GF-D8 (cell line): ENCODE data around the gene TEKT2.

ENCODE experiments used
- DNase-seq: peaks from one replicate; lab custom pipeline; 2025; lab: John Stamatoyannopoulos, UW

The TEKT2 gene

DNA sequence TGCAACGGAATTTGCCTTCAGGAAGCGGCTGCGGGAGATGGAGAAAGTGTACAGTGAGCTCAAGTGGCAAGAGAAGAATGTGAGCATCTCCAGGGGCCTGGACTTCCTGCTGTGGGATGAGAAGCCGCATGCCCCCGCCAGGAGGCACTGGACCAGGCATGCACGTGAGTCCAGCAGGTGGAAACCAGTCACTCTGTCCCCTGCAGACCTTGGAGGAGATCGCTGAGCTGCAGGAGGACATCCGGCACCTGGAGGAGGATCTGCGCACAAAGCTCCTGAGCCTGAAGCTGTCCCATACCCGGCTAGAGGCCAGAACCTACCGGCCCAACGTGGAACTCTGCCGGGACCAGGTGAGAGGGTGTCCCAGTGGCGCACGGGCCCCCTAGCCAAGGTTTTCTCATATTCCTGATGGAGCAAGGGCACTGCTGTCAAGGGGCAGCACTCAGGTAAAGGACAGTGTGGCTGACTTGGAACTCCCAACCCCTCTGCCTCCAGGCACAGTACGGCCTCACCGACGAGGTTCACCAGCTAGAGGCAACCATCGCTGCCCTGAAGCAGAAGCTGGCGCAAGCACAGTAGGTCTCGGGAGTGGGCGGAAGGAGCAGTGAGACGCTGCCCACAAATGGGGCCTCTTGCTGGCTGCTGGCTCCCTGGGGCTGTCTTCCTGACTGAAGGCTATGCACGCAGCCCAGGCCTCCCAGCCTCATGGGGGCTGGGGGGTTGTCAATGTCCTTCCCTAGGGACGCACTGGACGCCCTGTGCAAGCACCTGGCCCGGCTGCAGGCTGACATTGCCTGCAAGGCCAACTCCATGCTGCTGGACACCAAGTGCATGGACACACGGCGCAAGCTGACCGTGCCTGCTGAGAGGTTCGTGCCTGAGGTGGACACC lies 3.6 kb downstream of the TEKT2 start:
- no peak for DNase-seq

DNA sequence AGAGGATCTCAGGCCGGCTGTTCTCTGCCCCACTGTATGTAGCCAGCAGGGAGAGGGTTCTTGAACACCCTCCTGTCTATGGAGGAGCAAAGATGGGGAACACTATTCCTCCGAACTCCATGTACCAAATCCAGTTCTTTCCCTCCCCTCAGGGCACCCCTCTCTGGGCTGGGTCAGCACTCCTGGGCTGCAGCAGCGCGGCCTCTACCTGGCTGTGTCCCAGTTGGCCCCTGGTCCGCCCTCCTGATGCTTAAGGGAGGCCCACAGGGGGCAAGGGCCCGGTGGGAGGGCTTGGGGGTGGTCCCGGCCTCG lies 4.3 kb downstream of the TEKT2 start:
- DNase-seq = no peak

GRCh38 chr1:36088577-36089392 lies 4.9 kb downstream of the TEKT2 start, which contains the start of gene ADPRS:
TSS of gene ADPRS (plus strand) at chr1:36088892. CDS start at chr1:36088905, 13 bp downstream.
- DNase-seq = peak; percentile 52

- DNase-seq = no peak
Observed at GRCh38 chr1:36089393-36090121, 5.7 kb downstream of the TEKT2 start.

GRCh38 chr1:36091141-36091540 lies 7.2 kb downstream of the TEKT2 start:
- no peak for DNase-seq

GRCh38 chr1:36091698-36092097 lies 7.8 kb downstream of the TEKT2 start:
- DNase-seq = no peak

- no peak for DNase-seq
Observed at GRCh38 chr1:36092166-36092797, 8.4 kb downstream of the TEKT2 start.

DNA sequence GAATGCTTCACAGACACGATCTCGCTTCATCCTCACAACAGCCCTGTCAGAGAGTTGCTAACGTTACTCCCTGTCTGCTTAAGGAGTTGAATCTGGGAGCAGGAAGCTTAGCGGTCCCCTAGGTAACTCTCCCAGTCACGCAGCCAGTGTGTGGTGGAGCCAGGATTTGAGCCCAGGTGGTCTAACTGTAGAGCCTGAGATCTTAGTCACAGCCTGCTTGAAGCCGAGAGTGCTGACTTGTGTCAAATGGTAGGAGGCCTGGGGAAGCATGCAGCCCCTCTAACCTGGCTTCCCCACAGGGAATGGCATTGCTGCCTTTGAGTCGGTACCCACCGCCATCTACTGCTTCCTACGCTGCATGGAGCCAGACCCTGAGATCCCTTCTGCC lies 8.9 kb downstream of the TEKT2 start:
- no peak for DNase-seq

GRCh38 chr1:36093226-36093625 lies 9.3 kb downstream of the TEKT2 start:
- no peak for DNase-seq

DNA sequence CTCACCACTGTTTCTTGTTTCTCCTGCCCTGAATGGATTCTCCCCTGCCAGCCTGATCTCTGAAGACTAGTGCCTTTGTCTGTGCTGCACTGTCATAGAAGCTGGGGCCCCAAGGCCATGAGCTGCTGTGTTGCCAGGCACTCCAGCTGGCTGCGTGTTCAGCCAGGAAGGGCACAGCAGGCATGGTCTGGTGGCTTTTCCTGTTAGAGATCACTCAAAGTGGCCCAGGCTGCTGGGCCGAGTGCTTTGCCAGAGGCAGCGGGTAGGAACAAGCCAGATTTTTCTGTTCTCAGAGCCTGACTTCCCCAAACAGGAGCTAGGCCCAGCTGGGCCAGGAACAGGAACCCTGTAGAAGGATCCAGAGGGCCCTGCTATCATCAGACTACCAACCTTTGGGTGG lies 10.0 kb downstream of the TEKT2 start:
- DNase-seq = no peak

- no peak for DNase-seq
Observed at GRCh38 chr1:36094621-36095061, 10.7 kb downstream of the TEKT2 start.

GRCh38 chr1:36095760-36096405 lies 12.0 kb downstream of the TEKT2 start:
- DNase-seq = no peak

GRCh38 chr1:36096500-36097432 lies 12.9 kb downstream of the TEKT2 start:
- no peak for DNase-seq

GRCh38 chr1:36097693-36098585 lies 14.0 kb downstream of the TEKT2 start:
- DNase-seq = no peak

DNA sequence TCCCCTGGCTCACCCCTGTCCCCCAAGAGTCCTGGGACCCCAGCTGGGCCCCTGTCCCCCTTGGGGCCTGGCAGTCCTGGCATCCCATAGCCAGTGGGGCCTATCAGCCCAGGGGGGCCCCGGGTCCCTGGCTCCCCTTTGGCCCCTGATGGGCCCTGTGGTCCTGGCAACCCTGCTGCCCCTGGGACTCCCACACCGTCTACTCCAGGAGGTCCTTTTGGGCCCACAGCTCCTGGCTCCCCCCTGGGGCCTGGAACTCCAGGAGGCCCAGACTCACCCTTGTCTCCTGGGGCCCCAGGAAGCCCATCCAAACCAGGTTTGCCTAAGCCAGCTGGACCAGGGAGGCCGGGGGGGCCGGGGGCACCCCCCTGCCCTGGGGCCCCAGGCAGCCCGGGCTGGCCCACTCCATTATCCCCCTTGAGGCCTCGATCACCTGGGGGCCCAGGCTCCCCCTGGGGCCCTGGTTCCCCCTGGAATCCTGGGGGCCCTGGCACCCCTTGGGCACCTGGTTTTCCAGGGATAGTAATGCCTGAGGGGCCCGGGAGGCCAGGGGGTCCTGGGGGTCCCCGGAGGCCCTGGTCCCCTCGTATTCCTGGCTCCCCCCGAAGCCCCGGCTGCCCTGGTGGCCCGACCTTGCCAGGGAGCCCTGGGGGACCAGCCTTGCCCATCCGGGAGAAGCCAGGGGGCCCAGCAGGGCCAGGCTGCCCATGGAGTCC lies 14.9 kb downstream of the TEKT2 start:
- no peak for DNase-seq

- DNase-seq = no peak
Observed at GRCh38 chr1:36099681-36100341, 15.9 kb downstream of the TEKT2 start.

DNA sequence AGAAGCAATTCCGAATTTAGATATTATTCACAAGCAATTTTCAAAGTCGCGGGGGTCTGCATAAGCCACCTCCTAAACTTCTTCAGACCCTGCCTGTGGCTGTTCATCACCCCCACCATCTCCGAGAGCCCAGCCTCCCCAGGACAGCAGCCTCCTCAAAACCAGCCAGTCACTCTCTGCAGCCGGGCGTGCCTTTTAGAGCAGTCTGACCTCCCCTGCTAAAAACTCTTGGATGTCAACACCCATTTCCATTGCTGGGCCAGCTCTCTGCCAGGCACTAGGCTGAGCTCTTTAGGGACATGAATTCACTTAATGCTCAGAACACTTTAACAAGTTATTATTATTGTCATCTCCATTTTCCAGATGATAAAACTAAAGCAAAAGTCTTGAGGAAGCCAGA lies 16.5 kb downstream of the TEKT2 start:
- DNase-seq = no peak

- no peak for DNase-seq
Observed at GRCh38 chr1:36101546-36101945, 17.7 kb downstream of the TEKT2 start.
